HAP-1 (cell line): ENCODE measurements around the gene COQ9.
"Not testable (repeated sequence)": the region's sequence is repeated elsewhere in the genome, so short reads cannot be mapped to it uniquely, and the experiment has no call there.

Experiments
- DNase-seq, 2 experiments: peaks; one replicate each; pipeline ENCODE4 v3.0.0-alpha.2; 2016 to 2020; ENCODE audit warnings: low spot score in 2 of 2
- H3K27me3 ChIP-seq: fragments of 250-450 bp; sonication (Bioruptor Pico); 2 replicates; pipeline ENCODE4 v1.5.1; 2020; ENCODE audit warnings: low read depth, mild to moderate bottlenecking, moderate library complexity
- H3K36me3 ChIP-seq: fragments of 250-450 bp; sonication (Bioruptor Pico); replicated peaks from 2 replicates; pipeline ENCODE4 v1.5.1; 2020; ENCODE audit warnings: mild to moderate bottlenecking
- H3K4me1 ChIP-seq: fragments of 250-450 bp; sonication (Bioruptor Pico); 2 replicates; pipeline ENCODE4 v1.5.1; 2020; ENCODE audit warnings: mild to moderate bottlenecking
- H3K4me3 ChIP-seq: fragments of 250-450 bp; sonication (Bioruptor Pico); 2 replicates; pipeline ENCODE4 v1.5.1; 2020; ENCODE audit warnings: mild to moderate bottlenecking, moderate library complexity
- H3K9me3 ChIP-seq: fragments of 250-450 bp; sonication (Bioruptor Pico); 2 replicates; pipeline ENCODE4 v1.5.1; 2020; ENCODE audit warnings: mild to moderate bottlenecking, moderate library complexity
- in situ Hi-C: fragments of 300-500 bp; cut with MboI; formaldehyde crosslinking; loops from 3 replicates; pipeline ENCODE4 v1.14.3; 2020; ENCODE audit warnings: low sequenced_read_pairs, inconsistent platforms, mixed read lengths

The COQ9 gene

DNA sequence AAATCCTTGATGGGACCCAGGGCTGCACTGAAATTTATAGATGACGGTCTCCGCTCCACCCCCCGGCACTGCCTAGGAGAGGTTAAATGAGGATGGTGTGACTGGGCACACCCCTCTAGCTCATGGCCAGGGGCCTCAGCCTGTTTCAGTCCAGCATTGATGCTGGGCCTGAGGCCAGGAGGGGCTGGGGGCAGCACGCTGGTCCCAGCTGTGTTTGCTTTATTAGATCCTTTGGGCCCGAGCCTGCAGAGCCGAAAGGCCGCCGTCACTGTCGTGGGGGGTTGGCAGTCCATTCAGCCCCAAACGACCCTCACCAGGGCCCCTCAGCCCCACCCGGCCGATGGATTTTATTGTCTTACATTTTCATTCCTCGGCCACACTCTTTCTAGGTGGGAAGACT, 49.8 kb downstream of the COQ9 start:
- Histone ChIP-seq H3K9me3 (no peaks in the 10 kb centered on the region), H3K4me1 (no peaks in the 10 kb centered on the region), H3K27me3 (no peaks in the 10 kb centered on the region), H3K4me3 (no peak overlapping the region), H3K36me3 (no peaks in the 10 kb centered on the region)
- DNase-seq: no peak
- in situ Hi-C loops: no loop called here

DNA sequence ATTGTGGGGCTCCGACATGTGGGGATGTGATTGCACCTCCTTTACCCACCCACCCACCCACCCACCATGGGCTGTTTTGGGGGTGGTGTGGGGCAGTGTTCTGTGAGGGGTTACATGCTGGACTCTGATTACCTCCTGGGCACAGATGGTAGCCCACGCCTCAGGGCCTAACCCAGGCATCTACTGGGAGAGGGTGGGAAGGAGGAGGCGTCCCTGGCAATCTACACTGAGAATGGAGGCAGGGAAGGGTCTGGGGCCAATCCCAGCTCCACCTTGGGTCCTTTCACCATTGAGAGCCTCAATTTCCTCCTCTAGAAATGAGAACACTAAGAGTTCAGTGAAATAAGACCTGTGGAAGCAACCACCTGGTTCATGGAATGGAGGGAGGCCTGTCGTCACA, 50.8 kb downstream of the COQ9 start:
- H3K36me3 ChIP-seq: no peaks in the 10 kb centered on the region
- H3K27me3 ChIP-seq: no peaks in the 10 kb centered on the region
- H3K9me3 ChIP-seq: no peaks in the 10 kb centered on the region
- no peak for DNase-seq
- no peaks in the 10 kb centered on the region for H3K4me1 ChIP-seq
- H3K4me3 ChIP-seq: no peak overlapping the region
- in situ Hi-C loops: no loop called here

DNA sequence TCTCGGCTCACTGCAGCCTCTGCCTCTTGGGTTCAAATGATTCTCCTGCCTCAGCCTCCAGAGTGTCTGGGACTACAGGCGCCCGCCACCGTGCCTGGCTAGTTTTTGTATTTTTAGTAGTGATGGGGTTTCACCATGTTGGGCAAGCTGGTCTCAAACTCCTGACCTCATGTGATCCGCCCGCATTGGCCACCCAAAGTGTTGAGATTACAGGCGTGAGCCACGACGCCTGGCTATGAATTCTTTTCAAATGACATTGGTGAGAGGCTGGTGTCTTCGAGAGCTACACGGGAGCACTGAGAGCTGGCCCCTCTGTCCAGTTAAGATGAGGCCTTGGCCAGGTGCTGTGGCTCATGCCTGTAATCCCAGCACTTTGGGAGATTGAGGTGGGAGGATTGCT, 52.7 kb downstream of the COQ9 start:
- in situ Hi-C loops, DNase-seq, H3K4me3 ChIP-seq, H3K4me1 ChIP-seq, H3K27me3 ChIP-seq, H3K36me3 ChIP-seq, H3K9me3 ChIP-seq: not testable (repeated sequence)

DNA sequence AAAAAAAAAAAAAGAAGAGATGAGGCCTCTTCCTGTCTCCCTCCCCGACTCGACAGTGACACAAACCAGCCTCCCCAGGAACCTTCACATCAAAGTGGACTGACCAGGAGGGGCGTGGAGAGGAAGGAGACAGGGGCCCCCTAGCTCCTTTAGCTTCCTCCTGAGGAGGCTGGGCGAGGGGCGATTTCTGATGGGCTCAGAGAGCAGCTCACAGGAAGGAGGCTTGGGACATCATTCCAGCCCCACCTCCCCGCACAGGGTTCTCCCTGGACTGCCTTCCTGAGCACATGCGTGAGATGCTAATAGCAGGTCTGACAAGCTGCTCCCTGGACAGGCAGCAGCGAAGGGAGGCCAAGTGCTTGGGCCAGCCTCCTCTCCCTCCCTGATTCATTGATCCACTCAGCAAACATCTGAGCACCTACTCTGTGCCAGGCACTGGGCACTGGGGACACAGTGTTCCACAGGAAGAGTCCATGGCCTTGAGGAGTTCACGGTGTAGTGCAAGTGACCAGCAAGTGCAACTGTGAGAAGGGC, 53.4 kb downstream of the COQ9 start:
- Histone ChIP-seq H3K27me3 (no peaks in the 10 kb centered on the region), H3K36me3 (no peaks in the 10 kb centered on the region), H3K9me3 (no peaks in the 10 kb centered on the region), H3K4me3 (no peak overlapping the region), H3K4me1 (no peaks in the 10 kb centered on the region)
- DNase-seq: no peak
- in situ Hi-C loops: no loop called here

DNA sequence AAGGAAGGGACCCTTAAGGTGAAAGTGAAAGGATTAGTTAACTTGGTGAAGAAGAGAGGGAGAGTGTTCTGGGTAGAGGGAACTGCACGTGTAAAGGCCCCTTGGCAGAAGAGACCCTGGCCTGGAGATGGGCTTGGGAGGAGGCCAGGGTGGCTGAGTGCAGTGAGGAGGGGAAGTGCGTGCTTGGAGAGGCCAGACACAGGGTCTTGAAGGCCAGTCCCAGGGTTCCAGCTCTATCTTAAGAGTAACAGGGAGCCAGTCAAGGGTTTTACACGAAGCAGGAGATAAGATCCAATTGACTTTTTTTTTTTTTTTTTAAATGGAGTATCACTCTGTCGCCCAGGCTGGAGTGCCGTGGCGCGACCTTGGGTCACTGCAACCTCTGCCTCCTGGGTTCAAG, 54.2 kb downstream of the COQ9 start:
- Histone ChIP-seq H3K9me3 (no peaks in the 10 kb centered on the region), H3K36me3 (no peaks in the 10 kb centered on the region), H3K4me1 (no peaks in the 10 kb centered on the region), H3K4me3 (no peak overlapping the region), H3K27me3 (no peaks in the 10 kb centered on the region)
- DNase-seq: no peak
- in situ Hi-C loops: no loop called here

DNA sequence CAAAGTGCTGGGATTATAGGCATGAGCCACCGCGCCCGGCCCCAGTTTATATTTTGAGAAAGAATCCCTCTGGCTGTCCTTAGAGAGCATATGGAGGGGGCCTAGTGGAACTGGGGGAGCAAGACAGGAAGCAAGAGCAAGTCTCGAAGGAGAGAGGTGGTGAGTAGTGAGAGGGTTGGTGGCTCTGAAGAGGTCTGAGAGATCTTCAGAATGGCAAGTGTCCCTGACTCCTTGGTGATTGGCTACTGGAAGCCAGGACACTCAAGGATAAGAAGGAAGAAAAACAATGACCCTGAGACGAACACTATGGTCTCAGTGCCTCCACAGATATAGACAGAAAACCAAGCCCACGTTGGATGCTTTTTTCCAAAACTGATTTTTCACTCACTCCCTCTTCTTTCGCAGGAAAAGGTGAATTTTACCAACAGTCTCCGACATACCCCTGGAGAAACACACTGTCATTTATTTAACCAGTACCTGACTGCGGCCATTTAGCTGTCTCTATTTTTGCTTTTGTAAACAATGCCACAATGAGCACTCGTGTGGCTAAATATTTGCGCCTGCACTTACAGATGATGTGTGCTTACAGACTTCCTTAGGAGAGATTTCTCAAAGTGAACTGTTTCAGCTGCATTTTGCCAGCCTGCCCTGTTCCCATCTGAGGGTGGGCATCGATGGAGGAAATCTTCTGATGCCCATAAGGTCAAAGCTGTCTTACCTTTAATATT, 54.9 kb downstream of the COQ9 start:
- no peaks in the 10 kb centered on the region for H3K36me3 ChIP-seq
- in situ Hi-C loops: no loop called here
- H3K27me3 ChIP-seq: no peaks in the 10 kb centered on the region
- no peak for DNase-seq
- H3K4me1 ChIP-seq: no peaks in the 10 kb centered on the region
- no peak overlapping the region for H3K4me3 ChIP-seq
- H3K9me3 ChIP-seq: no peaks in the 10 kb centered on the region

DNA sequence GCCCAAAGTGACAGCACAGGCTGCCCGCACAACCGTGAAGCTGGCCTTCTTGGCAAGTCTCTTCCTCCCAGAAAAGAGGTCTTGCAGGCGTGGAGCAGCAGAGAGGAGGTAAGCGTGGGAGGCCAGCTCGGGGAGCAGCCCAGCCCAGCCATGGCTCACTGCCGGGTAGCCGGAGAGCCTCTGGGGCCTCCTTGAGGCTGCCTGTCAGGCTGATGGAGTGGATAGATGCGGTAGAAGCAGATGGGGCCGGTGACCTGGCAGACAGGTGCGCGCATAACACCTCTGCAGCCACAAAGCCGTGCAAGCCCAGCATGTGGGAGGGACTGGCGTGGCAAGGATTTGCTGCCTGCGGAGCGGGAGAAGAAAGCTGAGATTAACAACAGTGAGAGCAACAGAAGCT, 56.1 kb downstream of the COQ9 start:
- H3K36me3 ChIP-seq: no peaks in the 10 kb centered on the region
- DNase-seq: no peak
- H3K27me3 ChIP-seq: no peaks in the 10 kb centered on the region
- H3K4me3 ChIP-seq: no peak overlapping the region
- no peaks in the 10 kb centered on the region for H3K4me1 ChIP-seq
- no peaks in the 10 kb centered on the region for H3K9me3 ChIP-seq
- in situ Hi-C loops: no loop called here

DNA sequence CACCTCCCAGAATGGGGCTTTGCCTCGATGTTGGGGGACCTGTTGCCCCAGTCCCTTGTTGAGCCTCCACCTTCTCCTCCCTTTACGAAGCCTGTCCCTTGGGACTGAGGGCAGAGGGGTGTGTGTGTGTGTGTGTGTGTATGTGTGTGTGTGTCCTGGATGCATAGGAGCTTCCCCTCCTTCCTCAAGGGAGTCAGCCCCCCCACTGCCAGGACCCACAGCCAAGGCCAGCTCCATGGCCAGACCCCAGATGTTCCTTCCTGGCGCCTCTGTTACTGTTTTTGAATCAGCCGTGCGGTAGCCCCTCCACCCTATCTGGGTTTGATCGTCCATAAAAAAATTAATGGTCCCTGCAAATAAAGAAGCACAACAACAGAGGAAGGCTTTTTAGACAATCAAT, 56.7 kb downstream of the COQ9 start:
- DNase-seq: no peak
- Histone ChIP-seq H3K36me3 (no peaks in the 10 kb centered on the region), H3K27me3 (no peaks in the 10 kb centered on the region), H3K4me3 (no peak overlapping the region), H3K9me3 (no peaks in the 10 kb centered on the region), H3K4me1 (no peaks in the 10 kb centered on the region)
- in situ Hi-C loops: no loop called here

DNA sequence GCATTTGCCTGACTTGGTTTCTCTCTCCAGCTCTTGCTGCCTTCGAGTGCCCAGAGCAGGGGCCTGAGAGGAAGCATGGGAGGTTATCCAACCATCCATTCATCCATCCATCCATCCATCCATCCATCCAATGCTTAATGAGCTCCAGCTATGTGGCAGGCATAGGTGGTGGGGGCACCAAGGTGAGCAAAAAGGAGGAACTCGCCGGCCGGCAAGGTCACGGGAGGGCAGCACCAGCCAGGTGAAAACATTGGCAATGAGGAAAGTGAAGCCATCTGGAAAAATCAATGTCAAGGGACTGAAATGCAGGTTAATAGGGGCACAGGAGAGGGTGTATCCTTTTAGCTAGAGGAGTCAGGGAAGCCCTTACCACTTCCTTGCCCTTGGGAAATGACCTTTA, 57.2 kb downstream of the COQ9 start:
- no peaks in the 10 kb centered on the region for H3K4me1 ChIP-seq
- no peak overlapping the region for H3K4me3 ChIP-seq
- H3K36me3 ChIP-seq: no peaks in the 10 kb centered on the region
- H3K27me3 ChIP-seq: no peaks in the 10 kb centered on the region
- DNase-seq: no peak
- in situ Hi-C loops: no loop called here
- no peaks in the 10 kb centered on the region for H3K9me3 ChIP-seq

DNA sequence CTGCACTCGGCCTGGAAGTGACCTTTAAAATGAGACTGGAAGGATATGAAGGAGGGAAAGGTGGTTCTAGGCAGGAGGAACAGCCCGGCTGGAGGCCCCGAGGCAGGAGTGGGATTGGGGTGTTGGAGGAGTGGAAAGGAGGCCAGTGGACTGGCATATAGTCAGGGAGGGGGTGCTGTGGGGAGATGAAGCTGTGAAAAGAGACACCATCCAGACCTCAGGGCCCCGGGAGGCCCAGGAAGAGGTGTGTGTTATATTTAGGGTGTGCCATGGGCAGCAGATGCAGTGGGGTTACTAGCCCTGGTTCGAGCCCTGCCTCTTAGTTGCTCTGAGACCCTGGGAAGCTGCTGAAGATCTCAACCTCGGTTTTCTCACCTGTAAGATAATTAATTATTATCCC, 57.9 kb downstream of the COQ9 start:
- no peaks in the 10 kb centered on the region for H3K9me3 ChIP-seq
- no peaks in the 10 kb centered on the region for H3K27me3 ChIP-seq
- no peaks in the 10 kb centered on the region for H3K36me3 ChIP-seq
- DNase-seq: no peak
- H3K4me3 ChIP-seq: no peak overlapping the region
- no peaks in the 10 kb centered on the region for H3K4me1 ChIP-seq
- in situ Hi-C loops: no loop called here

DNA sequence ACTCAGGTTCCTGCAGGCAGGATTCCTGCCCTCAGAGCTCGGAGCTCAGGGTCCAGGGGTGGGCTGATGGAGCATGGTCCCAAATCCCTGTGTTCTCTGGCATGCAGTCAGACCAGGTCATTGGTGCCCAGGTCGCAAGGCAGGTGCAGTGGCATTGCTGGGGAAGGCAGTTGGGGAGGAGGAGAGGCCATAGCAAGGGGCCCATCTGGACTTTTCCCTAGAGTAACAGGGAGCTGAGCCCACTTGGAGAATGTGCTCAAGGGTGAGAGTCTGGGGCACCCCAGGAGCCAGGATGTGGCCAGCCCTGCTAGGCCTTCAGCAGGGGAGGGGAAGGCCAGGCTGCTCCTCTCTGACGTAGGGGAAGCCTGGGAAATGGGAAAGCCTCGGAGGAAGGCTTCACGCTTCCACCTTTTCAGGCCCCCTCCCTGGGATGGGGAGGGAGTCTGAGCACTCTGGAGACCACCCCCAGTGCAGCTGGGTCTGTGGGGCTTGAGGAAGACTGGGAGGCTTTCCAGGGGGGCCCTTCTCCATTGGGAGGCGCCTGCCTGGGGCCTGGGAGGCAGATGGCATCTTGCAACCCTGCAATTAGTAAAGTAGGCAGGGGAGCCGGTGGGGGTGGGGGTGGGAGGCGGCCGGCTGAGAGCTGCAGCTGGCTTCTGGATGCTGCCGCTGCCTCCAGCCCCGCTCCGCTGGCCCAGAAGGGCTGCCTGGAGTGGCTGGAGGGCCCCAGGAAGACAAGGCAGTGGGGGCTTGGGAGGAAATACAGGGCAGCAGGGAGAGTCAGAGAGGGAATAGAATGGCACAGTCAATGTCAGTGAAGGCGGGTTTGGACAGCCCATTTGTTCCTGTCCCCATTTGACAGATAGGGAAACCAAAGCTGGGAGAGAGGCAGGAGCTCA, 60.1 kb downstream of the COQ9 start:
- DNase-seq: no peak
- Histone ChIP-seq H3K27me3 (no peaks in the 10 kb centered on the region), H3K4me1 (no peaks in the 10 kb centered on the region), H3K4me3 (no peak overlapping the region), H3K9me3 (no peaks in the 10 kb centered on the region), H3K36me3 (no peaks in the 10 kb centered on the region)
- in situ Hi-C loops: no loop called here

DNA sequence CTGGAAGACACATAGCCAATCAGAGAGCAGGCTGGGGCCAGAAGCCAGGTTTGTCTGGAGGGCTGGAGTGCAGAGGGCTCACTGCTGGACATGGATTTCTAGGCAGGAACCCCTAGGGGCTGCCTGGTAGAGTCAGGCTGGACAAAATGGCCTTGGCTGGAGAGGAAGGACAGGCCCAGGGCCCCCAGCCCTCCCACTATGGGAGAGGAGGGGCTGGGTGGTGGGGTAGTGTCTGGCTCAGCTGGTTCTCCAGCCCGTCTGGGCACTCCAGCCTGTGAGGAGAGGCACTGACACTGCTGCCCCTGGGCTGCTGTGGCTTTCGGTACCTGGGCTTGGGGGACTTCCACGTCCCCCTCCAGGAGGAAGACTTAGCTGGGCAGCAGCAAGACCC, 60.8 kb downstream of the COQ9 start:
- in situ Hi-C loops: no loop called here
- Histone ChIP-seq H3K27me3 (no peaks in the 10 kb centered on the region), H3K9me3 (no peaks in the 10 kb centered on the region), H3K4me1 (peaks cover 2% of the 10 kb centered on the region; the same call in 1 of the 2 replicates), H3K36me3 (no peaks in the 10 kb centered on the region), H3K4me3 (no peak overlapping the region)
- DNase-seq: no peak

DNA sequence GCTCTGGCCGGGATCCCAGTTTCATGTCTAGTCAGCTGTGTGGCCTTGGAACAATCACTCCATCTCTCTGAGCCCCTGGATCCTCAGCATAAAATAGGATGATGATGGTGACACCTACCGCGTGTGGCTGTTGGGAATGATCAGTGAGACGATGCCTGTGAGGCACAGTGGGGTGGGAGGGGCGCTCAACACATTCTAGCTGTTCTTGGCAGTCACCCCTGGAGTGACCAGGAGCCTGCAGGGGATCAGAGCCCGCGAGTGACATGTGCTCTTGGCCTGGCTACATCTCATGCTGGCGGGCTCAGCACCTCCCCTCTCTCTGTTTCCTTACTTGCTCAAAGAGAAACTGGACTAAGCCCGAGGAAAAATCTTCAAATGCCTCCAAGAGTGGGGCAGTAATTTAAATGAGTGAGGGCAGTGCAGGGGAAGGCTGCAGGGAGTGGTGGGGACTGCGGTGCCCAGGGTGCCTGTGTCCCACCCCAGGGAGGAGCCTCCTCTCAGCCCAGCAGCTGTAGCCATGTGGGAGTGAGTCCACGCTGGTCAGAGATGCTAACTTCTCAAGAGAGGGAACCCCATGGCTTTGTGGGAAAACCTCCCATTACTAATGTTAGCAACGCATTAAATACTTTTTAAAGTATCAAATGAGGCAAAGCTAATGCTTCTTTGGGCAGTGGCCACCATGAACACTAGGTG, 62.1 kb downstream of the COQ9 start:
- no peak for DNase-seq
- no peaks in the 10 kb centered on the region for H3K27me3 ChIP-seq
- peaks cover 7% of the 10 kb centered on the region for H3K4me1 ChIP-seq
- no peak overlapping the region for H3K4me3 ChIP-seq
- no peaks in the 10 kb centered on the region for H3K9me3 ChIP-seq
- H3K36me3 ChIP-seq: no peaks in the 10 kb centered on the region
- in situ Hi-C loops: no loop called here
